HL-60 (cell line): ENCODE data around the gene DPF3.

ENCODE experiments used
- DNase-seq, 2 experiments: peaks; one replicate each; pipeline ENCODE4 v3.0.0-alpha.2; 2010 to 2020; ENCODE audit warnings: low read depth in 1 of 2, low spot score in 1 of 2
- H3K27ac ChIP-seq: fragments of 250-450 bp; sonication (Bioruptor Pico); replicated peaks from 2 replicates; pipeline ENCODE4 v1.5.1; 2020; ENCODE audit warnings: mild to moderate bottlenecking, moderate library complexity
- H3K27me3 ChIP-seq: fragments of 250-450 bp; sonication (Bioruptor Pico); 2 replicates; pipeline ENCODE4 v1.5.1; 2021; ENCODE audit warnings: mild to moderate bottlenecking, moderate library complexity; ENCODE audit not compliant: insufficient read depth, poor library complexity, severe bottlenecking
- H3K4me3 ChIP-seq: replicated peaks from 2 replicates; pipeline ENCODE4 v1.5.1; 2011; ENCODE audit warnings: mild to moderate bottlenecking, control low read depth, low read length; ENCODE audit not compliant: insufficient read depth
- CTCF ChIP-seq: IDR thresholded peaks from one replicate; pipeline ENCODE4 v1.5.1; 2011; ENCODE audit warnings: low read length, control low read depth, inconsistent platforms; ENCODE audit not compliant: insufficient read depth
- GABPA ChIP-seq: IDR thresholded peaks from 2 replicates; pipeline ENCODE4 v1.6.1; 2012; ENCODE audit warnings: low read depth
- POLR2AphosphoS5 ChIP-seq: IDR thresholded peaks from 2 replicates; pipeline ENCODE4 v1.6.1; 2012; ENCODE audit warnings: low read depth
- REST ChIP-seq: IDR thresholded peaks from 2 replicates; pipeline ENCODE4 v1.6.1; 2012; ENCODE audit warnings: low read depth; ENCODE audit not compliant: insufficient replicate concordance
- SPI1 ChIP-seq: IDR thresholded peaks from 2 replicates; pipeline ENCODE4 v1.6.1; 2012; ENCODE audit warnings: low read depth, mild to moderate bottlenecking, borderline replicate concordance

DPF3 gene

GRCh38 chr14:72824051-72824450 lies 69.8 kb downstream of the DPF3 start:
- H3K27me3 ChIP-seq = no peaks in the 10 kb centered on the region
- H3K27ac ChIP-seq = no peak overlapping the region
- H3K4me3 ChIP-seq = no peak overlapping the region
- no peak for TF ChIP-seq POLR2AphosphoS5
- TF ChIP-seq GABPA = no peak
- TF ChIP-seq CTCF = no peak
- no peak for TF ChIP-seq REST
- TF ChIP-seq SPI1 = no peak
- no peak for DNase-seq

- H3K27ac ChIP-seq = no peak overlapping the region
- DNase-seq = no peak
- no peak for TF ChIP-seq CTCF
- TF ChIP-seq GABPA = no peak
- TF ChIP-seq POLR2AphosphoS5 = no peak
- TF ChIP-seq SPI1 = no peak
- no peak for TF ChIP-seq REST
- H3K27me3 ChIP-seq = no peaks in the 10 kb centered on the region
- H3K4me3 ChIP-seq = no peak overlapping the region
These were observed 70.8 kb downstream of the DPF3 start for GRCh38 chr14:72822946-72823611.

GRCh38 chr14:72818998-72819397 lies 74.9 kb downstream of the DPF3 start:
- no peak overlapping the region for H3K27ac ChIP-seq
- TF ChIP-seq POLR2AphosphoS5 = no peak
- no peak for TF ChIP-seq CTCF
- no peak for TF ChIP-seq SPI1
- no peak for TF ChIP-seq GABPA
- no peak for TF ChIP-seq REST
- no peaks in the 10 kb centered on the region for H3K27me3 ChIP-seq
- H3K4me3 ChIP-seq = no peak overlapping the region
- no peak for DNase-seq
